ENCODE data around the gene DNTTIP2. TPM values are rescaled to one million over a fixed set of nuclear protein-coding genes. Genes with fewer than 3 reads are reported as not detected.

DNTTIP2 gene
- total RNA-seq, 1 donor from 2014 or later: 12.0 TPM

DNA sequence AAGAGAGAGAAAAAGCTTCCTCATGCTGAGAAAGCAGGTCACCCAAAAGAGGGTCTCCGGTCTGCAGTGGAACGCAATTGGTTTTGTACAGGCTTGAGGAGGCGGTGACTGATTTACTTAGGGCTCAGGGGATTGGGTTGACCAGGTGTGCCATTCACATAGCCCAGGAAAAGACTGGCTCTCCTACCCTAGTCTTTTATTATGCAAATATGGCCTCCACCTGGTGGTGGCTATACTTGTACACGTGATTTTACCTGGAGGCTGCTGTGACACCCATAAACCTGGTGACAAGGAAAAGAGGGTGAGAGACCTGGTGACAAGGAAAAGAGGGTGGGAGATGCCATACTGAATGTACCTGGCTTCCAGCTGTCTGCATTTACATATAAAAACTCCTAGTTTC is 49.9 kb downstream of the DNTTIP2 start:
- H3K4me3 ChIP-seq (ENCODE audit: low read length in 3 of 3): no peak overlapping the region

DNA sequence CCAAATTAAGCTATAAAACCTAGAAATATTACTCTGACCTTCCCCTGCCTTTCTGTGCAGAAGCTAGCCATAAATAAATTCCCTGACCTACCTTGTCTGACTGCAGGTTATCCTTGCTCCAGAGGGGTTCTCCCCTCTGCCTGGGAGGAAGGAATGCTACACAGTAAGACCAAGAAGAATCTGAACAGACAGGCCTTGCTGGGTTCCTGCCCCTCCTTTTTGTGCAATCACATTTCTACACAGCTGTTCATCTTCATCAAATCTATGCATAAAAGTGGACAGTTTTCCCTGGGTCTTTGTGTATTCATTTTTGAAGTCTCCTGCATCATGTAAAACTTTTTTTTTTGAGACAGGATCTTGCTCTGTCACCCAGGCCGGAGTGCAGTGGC is 50.6 kb downstream of the DNTTIP2 start:
- peaks cover 0 to 2% (median 0%) of the 10 kb centered on the region in 3 donors for H3K9me3 ChIP-seq (ENCODE audit: control insufficient read depth in 3 of 3, low read length in 3 of 3)
- no peak overlapping the region for H3K27ac ChIP-seq (ENCODE audit: low read depth, low read length)
- no peak overlapping the region for H3K4me3 ChIP-seq (ENCODE audit: low read length in 3 of 3)
- peaks cover 0 to 4% (median 2%) of the 10 kb centered on the region in 3 donors for H3K36me3 ChIP-seq (ENCODE audit: control insufficient read depth in 3 of 3, insufficient read depth in 3 of 3, low read length in 3 of 3)
- no peaks in the 10 kb centered on the region for H3K27me3 ChIP-seq (ENCODE audit: control insufficient read depth in 3 of 3, insufficient read depth in 3 of 3, low read length in 3 of 3)
- H3K9ac ChIP-seq (ENCODE audit: low read depth in 1 of 3, low read length in 3 of 3): no peak overlapping the region
- no peaks in the 10 kb centered on the region for H3K4me1 ChIP-seq (ENCODE audit: control insufficient read depth in 3 of 3, insufficient read depth in 3 of 3, low read length in 3 of 3)

More for the DNA sequence above, 49.9 kb downstream of the DNTTIP2 start:
- H3K36me3 ChIP-seq (ENCODE audit: control insufficient read depth in 3 of 3, insufficient read depth in 3 of 3, low read length in 3 of 3): peaks cover 0 to 4% (median 2%) of the 10 kb centered on the region in 3 donors
- no peaks in the 10 kb centered on the region for H3K4me1 ChIP-seq (ENCODE audit: control insufficient read depth in 3 of 3, insufficient read depth in 3 of 3, low read length in 3 of 3)
- H3K9me3 ChIP-seq (ENCODE audit: control insufficient read depth in 3 of 3, low read length in 3 of 3): peaks cover 0 to 2% (median 0%) of the 10 kb centered on the region in 3 donors
- no peak overlapping the region for H3K27ac ChIP-seq (ENCODE audit: low read depth, low read length)
- H3K9ac ChIP-seq (ENCODE audit: low read depth in 1 of 3, low read length in 3 of 3): no peak overlapping the region
- no peaks in the 10 kb centered on the region for H3K27me3 ChIP-seq (ENCODE audit: control insufficient read depth in 3 of 3, insufficient read depth in 3 of 3, low read length in 3 of 3)

DNA sequence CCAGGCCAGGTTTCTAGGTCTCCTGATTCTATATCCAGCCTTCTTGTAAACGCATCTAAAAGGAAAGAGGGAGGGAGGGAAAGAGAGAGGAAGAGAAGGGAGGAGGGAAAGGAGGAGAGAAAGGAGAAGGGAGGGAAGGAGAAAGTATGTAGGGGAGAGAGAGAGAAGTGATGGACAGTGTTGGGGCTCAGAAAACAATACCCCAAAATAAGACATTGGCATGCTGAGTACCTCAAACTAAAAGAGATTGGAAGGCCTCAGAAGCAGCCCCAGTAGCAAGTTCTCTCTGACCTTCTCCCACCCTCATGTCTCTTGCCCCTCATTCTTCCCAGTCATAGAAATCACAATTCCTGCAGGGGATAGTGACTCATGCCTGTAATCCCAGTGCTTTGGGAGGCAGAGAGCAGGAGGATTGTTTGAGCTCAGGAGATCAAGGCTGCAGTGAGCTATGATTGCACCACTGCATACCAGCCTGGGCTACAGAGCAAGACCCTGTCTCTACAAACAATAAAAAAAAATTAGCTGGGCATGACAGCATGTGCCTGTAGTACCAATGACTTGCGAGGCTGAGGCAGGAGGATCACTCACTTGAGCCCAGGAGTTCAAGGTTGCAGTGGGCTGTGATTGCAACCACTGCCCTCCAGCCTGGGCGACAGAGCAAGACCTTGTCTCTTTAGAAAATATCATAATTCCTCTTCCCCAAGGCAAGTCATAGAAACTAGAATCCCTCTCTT is 51.2 kb downstream of the DNTTIP2 start:
- no peak overlapping the region for H3K4me3 ChIP-seq (ENCODE audit: low read length in 3 of 3)
- no peak overlapping the region for H3K9ac ChIP-seq (ENCODE audit: low read depth in 1 of 3, low read length in 3 of 3)
- no peaks in the 10 kb centered on the region for H3K27me3 ChIP-seq (ENCODE audit: control insufficient read depth in 3 of 3, insufficient read depth in 3 of 3, low read length in 3 of 3)
- peaks cover 0 to 4% (median 2%) of the 10 kb centered on the region in 3 donors for H3K36me3 ChIP-seq (ENCODE audit: control insufficient read depth in 3 of 3, insufficient read depth in 3 of 3, low read length in 3 of 3)
- H3K9me3 ChIP-seq (ENCODE audit: control insufficient read depth in 3 of 3, low read length in 3 of 3): no peaks in the 10 kb centered on the region
- H3K27ac ChIP-seq (ENCODE audit: low read depth, low read length): no peak overlapping the region
- H3K4me1 ChIP-seq (ENCODE audit: control insufficient read depth in 3 of 3, insufficient read depth in 3 of 3, low read length in 3 of 3): no peaks in the 10 kb centered on the region

DNA sequence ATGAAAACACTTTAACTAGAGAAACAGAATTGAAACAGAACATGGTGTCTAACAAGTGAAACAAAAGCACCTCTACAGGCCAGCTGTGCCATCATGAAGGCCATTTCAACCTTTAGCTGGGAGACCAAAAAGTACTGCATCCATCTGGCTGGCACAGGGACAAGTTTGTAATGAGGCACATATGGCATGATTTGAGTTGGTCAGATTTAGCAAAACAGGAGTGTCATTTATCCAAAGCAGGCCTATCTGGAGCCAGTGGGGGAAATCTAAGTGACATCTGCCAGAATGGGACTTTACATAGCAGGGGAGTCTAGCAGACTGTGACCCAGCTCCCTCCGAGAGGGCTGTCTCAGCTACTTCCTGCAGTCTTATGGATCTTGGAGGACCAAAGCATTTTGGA is 51.9 kb downstream of the DNTTIP2 start:
- no peak overlapping the region for H3K27ac ChIP-seq (ENCODE audit: low read depth, low read length)
- H3K36me3 ChIP-seq (ENCODE audit: control insufficient read depth in 3 of 3, insufficient read depth in 3 of 3, low read length in 3 of 3): peaks cover 0 to 4% (median 2%) of the 10 kb centered on the region in 3 donors
- no peaks in the 10 kb centered on the region for H3K27me3 ChIP-seq (ENCODE audit: control insufficient read depth in 3 of 3, insufficient read depth in 3 of 3, low read length in 3 of 3)
- no peaks in the 10 kb centered on the region for H3K4me1 ChIP-seq (ENCODE audit: control insufficient read depth in 3 of 3, insufficient read depth in 3 of 3, low read length in 3 of 3)
- H3K9me3 ChIP-seq (ENCODE audit: control insufficient read depth in 3 of 3, low read length in 3 of 3): no peaks in the 10 kb centered on the region
- H3K4me3 ChIP-seq (ENCODE audit: low read length in 3 of 3): no peak overlapping the region
- H3K9ac ChIP-seq (ENCODE audit: low read depth in 1 of 3, low read length in 3 of 3): no peak overlapping the region

DNA sequence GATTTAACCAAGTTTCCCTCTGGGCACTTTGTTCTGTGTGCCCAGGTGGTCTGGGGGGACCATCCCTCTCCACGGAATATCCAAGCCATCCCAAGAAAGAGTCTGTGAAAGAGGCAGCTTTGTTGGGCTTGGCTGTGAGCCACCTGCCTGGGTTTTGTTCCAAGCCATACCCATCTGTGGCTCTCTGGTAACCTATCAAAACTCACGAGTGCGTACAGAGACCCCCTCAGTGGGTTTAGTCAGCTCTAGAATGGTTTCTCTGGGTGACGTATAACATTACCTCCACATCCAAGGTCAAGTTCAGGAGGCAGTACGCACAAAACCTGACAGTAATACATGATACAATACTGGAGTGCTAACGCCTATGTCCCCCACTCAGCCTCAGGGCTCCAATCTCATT is 54.2 kb downstream of the DNTTIP2 start:
- H3K36me3 ChIP-seq (ENCODE audit: control insufficient read depth in 3 of 3, insufficient read depth in 3 of 3, low read length in 3 of 3): peaks cover 0 to 4% (median 2%) of the 10 kb centered on the region in 3 donors
- no peaks in the 10 kb centered on the region for H3K9me3 ChIP-seq (ENCODE audit: control insufficient read depth in 3 of 3, low read length in 3 of 3)
- no peak overlapping the region for H3K4me3 ChIP-seq (ENCODE audit: low read length in 3 of 3)
- no peak overlapping the region for H3K9ac ChIP-seq (ENCODE audit: low read depth in 1 of 3, low read length in 3 of 3)
- no peaks in the 10 kb centered on the region for H3K27me3 ChIP-seq (ENCODE audit: control insufficient read depth in 3 of 3, insufficient read depth in 3 of 3, low read length in 3 of 3)
- no peak overlapping the region for H3K27ac ChIP-seq (ENCODE audit: low read depth, low read length)
- no peaks in the 10 kb centered on the region for H3K4me1 ChIP-seq (ENCODE audit: control insufficient read depth in 3 of 3, insufficient read depth in 3 of 3, low read length in 3 of 3)

DNA sequence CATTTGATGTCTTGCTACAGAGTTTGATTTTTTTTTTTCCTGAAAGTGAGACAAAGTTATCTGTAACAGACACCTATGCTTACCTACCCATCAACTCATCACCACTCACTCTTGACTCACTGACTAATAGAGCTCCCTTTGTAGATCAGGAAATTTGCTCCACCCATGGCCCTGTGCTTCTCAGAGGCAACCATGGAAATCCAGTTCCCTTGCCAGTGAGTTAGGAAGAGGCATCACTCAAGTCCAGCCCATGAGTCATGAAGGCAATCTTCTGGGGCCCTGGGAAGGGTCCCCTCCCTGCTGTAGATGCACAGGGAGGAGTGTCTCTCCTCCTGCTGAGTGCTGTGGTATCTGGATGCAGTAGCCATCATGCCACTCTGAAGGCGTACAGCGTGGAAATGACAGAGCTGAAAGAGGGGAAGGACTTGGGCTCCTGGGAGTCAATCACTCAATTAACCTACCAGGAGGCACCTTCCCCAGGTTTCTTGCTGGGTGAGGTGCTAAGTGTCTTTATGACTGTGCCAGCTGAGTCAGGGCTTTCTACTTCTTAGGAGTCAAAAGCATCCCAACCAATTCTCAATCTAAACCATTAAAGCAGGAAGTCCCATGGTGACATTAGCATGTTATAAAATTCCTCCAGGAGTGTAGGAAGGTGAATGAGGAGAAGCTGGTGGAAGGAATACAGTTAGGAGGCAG is 56.1 kb downstream of the DNTTIP2 start:
- H3K9ac ChIP-seq (ENCODE audit: low read depth in 1 of 3, low read length in 3 of 3): no peak overlapping the region
- H3K27ac ChIP-seq (ENCODE audit: low read depth, low read length): no peak overlapping the region
- H3K4me3 ChIP-seq (ENCODE audit: low read length in 3 of 3): no peak overlapping the region
- H3K4me1 ChIP-seq (ENCODE audit: control insufficient read depth in 3 of 3, insufficient read depth in 3 of 3, low read length in 3 of 3): peaks cover 0 to 3% (median 0%) of the 10 kb centered on the region in 3 donors
- H3K9me3 ChIP-seq (ENCODE audit: control insufficient read depth in 3 of 3, low read length in 3 of 3): no peaks in the 10 kb centered on the region
- no peaks in the 10 kb centered on the region for H3K27me3 ChIP-seq (ENCODE audit: control insufficient read depth in 3 of 3, insufficient read depth in 3 of 3, low read length in 3 of 3)
- peaks cover 0 to 4% (median 2%) of the 10 kb centered on the region in 3 donors for H3K36me3 ChIP-seq (ENCODE audit: control insufficient read depth in 3 of 3, insufficient read depth in 3 of 3, low read length in 3 of 3)

DNA sequence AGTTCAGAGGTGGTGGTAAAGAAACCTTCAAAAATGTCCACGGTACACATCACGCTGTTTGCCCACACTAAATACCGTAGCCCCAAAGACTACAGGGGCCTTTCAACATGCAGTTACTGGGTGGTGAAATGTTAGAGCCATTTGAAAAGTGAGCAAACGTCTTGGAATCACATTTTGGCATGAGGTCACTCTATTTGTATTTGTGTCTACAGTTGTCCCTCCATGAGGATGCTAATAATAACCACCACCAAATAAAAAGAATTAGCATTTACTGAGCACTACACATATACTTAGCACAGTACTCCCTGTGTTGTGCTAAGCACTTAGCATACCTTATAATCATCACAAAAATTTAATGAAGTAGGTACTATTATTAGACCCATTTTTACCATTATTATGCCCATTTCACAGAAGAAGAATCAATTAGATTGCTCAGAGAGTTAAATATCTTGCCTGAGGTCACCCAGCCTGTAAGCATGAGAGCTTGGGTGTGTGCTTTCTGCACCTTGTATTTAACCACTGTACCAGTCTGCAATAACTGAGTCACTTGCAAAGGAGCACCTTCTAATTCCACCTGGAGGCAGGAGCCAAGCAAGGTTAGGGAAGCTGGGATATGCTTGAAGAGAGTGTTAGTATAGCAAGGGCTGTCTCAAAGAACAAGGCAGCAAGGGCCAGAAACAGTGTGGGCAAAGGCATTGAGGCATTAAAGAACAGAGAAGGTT is 57.4 kb downstream of the DNTTIP2 start:
- Histone ChIP-seq H3K9ac (ENCODE audit: low read depth in 1 of 3, low read length in 3 of 3) (no peak overlapping the region), H3K27me3 (ENCODE audit: control insufficient read depth in 3 of 3, insufficient read depth in 3 of 3, low read length in 3 of 3) (no peaks in the 10 kb centered on the region), H3K9me3 (ENCODE audit: control insufficient read depth in 3 of 3, low read length in 3 of 3) (no peaks in the 10 kb centered on the region), H3K4me3 (ENCODE audit: low read length in 3 of 3) (no peak overlapping the region), H3K36me3 (ENCODE audit: control insufficient read depth in 3 of 3, insufficient read depth in 3 of 3, low read length in 3 of 3) (peaks cover 0 to 1% (median 0%) of the 10 kb centered on the region in 3 donors), H3K27ac (ENCODE audit: low read depth, low read length) (no peak overlapping the region), H3K4me1 (ENCODE audit: control insufficient read depth in 3 of 3, insufficient read depth in 3 of 3, low read length in 3 of 3) (peaks cover 0 to 4% (median 3%) of the 10 kb centered on the region in 3 donors)

DNA sequence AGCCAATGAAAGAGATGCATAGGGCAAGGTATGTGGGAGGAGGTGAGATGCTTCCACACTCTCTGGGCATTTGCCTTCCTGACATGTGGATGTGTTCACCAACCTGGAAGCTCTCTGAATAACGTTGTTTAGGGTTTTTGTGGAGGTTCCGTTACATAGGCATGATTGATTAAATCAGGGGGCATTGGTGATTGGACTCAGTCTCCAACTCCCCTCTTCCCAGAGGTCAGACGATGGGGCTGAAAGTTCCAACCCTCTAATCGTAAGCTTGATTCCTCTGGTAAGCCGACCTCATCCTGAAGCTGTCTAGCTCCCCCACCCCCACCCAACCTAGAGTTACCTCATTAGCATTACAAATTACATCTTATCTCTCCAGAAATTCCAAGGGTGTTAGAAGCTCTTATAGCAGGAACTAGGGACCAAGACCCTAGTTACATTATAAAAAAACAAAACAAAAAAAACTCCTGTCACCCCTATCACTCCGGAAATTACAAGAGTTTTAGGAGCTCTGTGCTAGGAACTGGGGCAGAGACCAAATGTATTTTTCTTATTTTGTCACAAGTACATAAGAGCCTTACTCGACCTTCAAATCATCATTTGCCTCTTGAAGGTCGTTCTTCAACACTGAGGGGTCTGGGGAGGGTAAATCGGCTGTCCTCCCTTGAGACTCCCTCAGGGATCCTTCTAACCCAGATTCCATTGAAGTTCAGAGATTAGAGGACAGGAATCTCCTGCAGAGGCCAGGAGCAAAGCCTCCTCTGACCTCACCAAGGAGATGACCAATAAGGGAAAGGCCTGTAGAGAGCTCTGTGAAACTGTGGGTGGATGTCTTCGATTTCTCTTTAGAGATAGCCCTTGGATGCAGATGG is 58.2 kb downstream of the DNTTIP2 start:
- H3K4me3 ChIP-seq (ENCODE audit: low read length in 3 of 3): no peak overlapping the region
- no peak overlapping the region for H3K9ac ChIP-seq (ENCODE audit: low read depth in 1 of 3, low read length in 3 of 3)

DNA sequence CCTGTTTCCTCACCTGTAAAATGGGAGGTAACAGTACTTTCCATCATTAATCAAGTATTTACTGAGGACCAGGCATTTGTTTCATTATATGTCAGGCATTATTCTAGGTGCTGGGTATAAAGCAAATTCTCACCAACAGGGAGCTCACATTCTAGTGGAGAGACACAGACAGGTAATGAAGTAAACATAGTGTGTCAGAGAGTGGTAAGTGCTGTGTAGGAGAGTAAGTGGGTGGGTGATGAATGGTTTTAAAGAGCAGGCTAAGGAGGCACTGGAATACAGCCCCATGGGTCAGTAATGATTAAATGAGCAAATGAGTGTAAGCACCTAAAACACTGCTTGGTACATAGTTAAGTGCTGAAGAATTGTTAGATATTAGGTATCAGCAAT is 60.4 kb downstream of the DNTTIP2 start:
- Histone ChIP-seq H3K36me3 (ENCODE audit: control insufficient read depth in 3 of 3, insufficient read depth in 3 of 3, low read length in 3 of 3) (no peaks in the 10 kb centered on the region), H3K9me3 (ENCODE audit: control insufficient read depth in 3 of 3, low read length in 3 of 3) (no peaks in the 10 kb centered on the region), H3K4me3 (ENCODE audit: low read length in 3 of 3) (no peak overlapping the region), H3K9ac (ENCODE audit: low read depth in 1 of 3, low read length in 3 of 3) (no peak overlapping the region), H3K4me1 (ENCODE audit: control insufficient read depth in 3 of 3, insufficient read depth in 3 of 3, low read length in 3 of 3) (peaks cover 0 to 9% (median 4%) of the 10 kb centered on the region in 3 donors), H3K27me3 (ENCODE audit: control insufficient read depth in 3 of 3, insufficient read depth in 3 of 3, low read length in 3 of 3) (no peaks in the 10 kb centered on the region), H3K27ac (ENCODE audit: low read depth, low read length) (no peak overlapping the region)

More for the DNA sequence above, 58.2 kb downstream of the DNTTIP2 start:
- Histone ChIP-seq H3K36me3 (ENCODE audit: control insufficient read depth in 3 of 3, insufficient read depth in 3 of 3, low read length in 3 of 3) (no peaks in the 10 kb centered on the region), H3K27me3 (ENCODE audit: control insufficient read depth in 3 of 3, insufficient read depth in 3 of 3, low read length in 3 of 3) (no peaks in the 10 kb centered on the region), H3K4me1 (ENCODE audit: control insufficient read depth in 3 of 3, insufficient read depth in 3 of 3, low read length in 3 of 3) (peaks cover 0 to 4% (median 3%) of the 10 kb centered on the region in 3 donors), H3K9me3 (ENCODE audit: control insufficient read depth in 3 of 3, low read length in 3 of 3) (no peaks in the 10 kb centered on the region), H3K27ac (ENCODE audit: low read depth, low read length) (no peak overlapping the region)

Data from skeletal muscle tissue (tissue), 4 donors.